Esophagus squamous epithelium (tissue), 4 donors: ENCODE data around the gene OR51A2.

Source experiments
- CTCF ChIP-seq, 6 experiments: fragments of 450-650 bp in 4 of 6; fragments of 200-600 bp in 2 of 6; sonication (generic) in 2 of 6; IDR thresholded peaks; one replicate each; pipeline ENCODE4 v1.5.1; 2016 to 2019; ENCODE audit warnings: antibody characterized with exemption in 6 of 6, mild to moderate bottlenecking in 4 of 6, moderate library complexity in 4 of 6
- POLR2A ChIP-seq, 4 donors: fragments of 450-650 bp; IDR thresholded peaks; one replicate each; pipeline ENCODE4 v1.6.1; 2017; ENCODE audit warnings: antibody characterized with exemption in 4 of 4, mild to moderate bottlenecking in 4 of 4, moderate library complexity in 3 of 4

GRCh38 chr11:4926608-4927007 lies 28.9 kb downstream of the OR51A2 start:
- no peak for TF ChIP-seq POLR2A (IDR thresholded peaks at IDR 0.05)
- TF ChIP-seq CTCF (IDR thresholded peaks at IDR 0.05), result no peak
